Measurements from ENCODE around the gene FAM149A.

Gene FAM149A

GRCh38 chr4:186107947-186108346 lies 3.4 kb downstream of the FAM149A start:
- Histone ChIP-seq H3K4me2 (ENCODE audit: low read depth, low read length, poor library complexity, severe bottlenecking) (no peak overlapping the region), H3K4me3 (ENCODE audit: low read length, poor library complexity, severe bottlenecking) (no peak overlapping the region), H4K20me1 (ENCODE audit: insufficient read depth, low read length, poor library complexity, severe bottlenecking) (no peaks in the 10 kb centered on the region), H3K27me3 (ENCODE audit: insufficient read depth, low read length, poor library complexity, severe bottlenecking) (no peaks in the 10 kb centered on the region), H3K9me3 (ENCODE audit: insufficient read depth, low read depth, low read length) (no peaks in the 10 kb centered on the region), H3K9ac (ENCODE audit: low read depth, low read length, poor library complexity, severe bottlenecking) (no peak overlapping the region), H3K79me2 (ENCODE audit: insufficient read depth, low read length) (no peaks in the 10 kb centered on the region), H3K9me2 (replicated peaks; ENCODE audit: low read depth, low read length) (no peaks in the 10 kb centered on the region), H3F3A (ENCODE audit: low read depth) (no peaks in the 10 kb centered on the region), H2AFZ (ENCODE audit: low read length) (no peak overlapping the region), H3K4me1 (ENCODE audit: insufficient read depth, low read length, poor library complexity, severe bottlenecking) (no peaks in the 10 kb centered on the region), H3K36me3 (ENCODE audit: insufficient read depth, low read length) (no peaks in the 10 kb centered on the region)
- TF ChIP-seq CTCF (conservative IDR thresholded peaks at IDR 0.05; ENCODE audit: low read length) (no peak), EZH2phosphoT487 (IDR thresholded peaks at IDR 0.05; ENCODE audit: borderline replicate concordance) (no peak)

GRCh38 chr4:186108391-186108790 lies 3.9 kb downstream of the FAM149A start:
- no peak overlapping the region for H3K9ac ChIP-seq (ENCODE audit: low read depth, low read length, poor library complexity, severe bottlenecking)
- TF ChIP-seq CTCF (conservative IDR thresholded peaks at IDR 0.05; ENCODE audit: low read length) (no peak), EZH2phosphoT487 (IDR thresholded peaks at IDR 0.05; ENCODE audit: borderline replicate concordance) (no peak)
- H2AFZ ChIP-seq (ENCODE audit: low read length) = no peak overlapping the region
- H3K36me3 ChIP-seq (ENCODE audit: insufficient read depth, low read length) = no peaks in the 10 kb centered on the region
- no peaks in the 10 kb centered on the region for H3K4me1 ChIP-seq (ENCODE audit: insufficient read depth, low read length, poor library complexity, severe bottlenecking)
- H4K20me1 ChIP-seq (ENCODE audit: insufficient read depth, low read length, poor library complexity, severe bottlenecking) = no peaks in the 10 kb centered on the region
- no peaks in the 10 kb centered on the region for H3K9me3 ChIP-seq (ENCODE audit: insufficient read depth, low read depth, low read length)
- no peaks in the 10 kb centered on the region for H3F3A ChIP-seq (ENCODE audit: low read depth)
- no peak overlapping the region for H3K4me2 ChIP-seq (ENCODE audit: low read depth, low read length, poor library complexity, severe bottlenecking)
- H3K79me2 ChIP-seq (ENCODE audit: insufficient read depth, low read length) = no peaks in the 10 kb centered on the region
- no peaks in the 10 kb centered on the region for H3K9me2 ChIP-seq (replicated peaks; ENCODE audit: low read depth, low read length)
- H3K27me3 ChIP-seq (ENCODE audit: insufficient read depth, low read length, poor library complexity, severe bottlenecking) = no peaks in the 10 kb centered on the region
- no peak overlapping the region for H3K4me3 ChIP-seq (ENCODE audit: low read length, poor library complexity, severe bottlenecking)

- Histone ChIP-seq H3K9me2 (replicated peaks; ENCODE audit: low read depth, low read length) (no peaks in the 10 kb centered on the region), H3F3A (ENCODE audit: low read depth) (no peaks in the 10 kb centered on the region), H3K4me3 (ENCODE audit: low read length, poor library complexity, severe bottlenecking) (no peak overlapping the region), H3K4me2 (ENCODE audit: low read depth, low read length, poor library complexity, severe bottlenecking) (no peak overlapping the region), H3K79me2 (ENCODE audit: insufficient read depth, low read length) (no peaks in the 10 kb centered on the region), H3K9ac (ENCODE audit: low read depth, low read length, poor library complexity, severe bottlenecking) (no peak overlapping the region), H3K27me3 (ENCODE audit: insufficient read depth, low read length, poor library complexity, severe bottlenecking) (no peaks in the 10 kb centered on the region), H3K36me3 (ENCODE audit: insufficient read depth, low read length) (no peaks in the 10 kb centered on the region), H3K4me1 (ENCODE audit: insufficient read depth, low read length, poor library complexity, severe bottlenecking) (no peaks in the 10 kb centered on the region), H4K20me1 (ENCODE audit: insufficient read depth, low read length, poor library complexity, severe bottlenecking) (no peaks in the 10 kb centered on the region), H3K9me3 (ENCODE audit: insufficient read depth, low read depth, low read length) (no peaks in the 10 kb centered on the region), H2AFZ (ENCODE audit: low read length) (no peak overlapping the region)
- TF ChIP-seq EZH2phosphoT487 (IDR thresholded peaks at IDR 0.05; ENCODE audit: borderline replicate concordance) (no peak), CTCF (conservative IDR thresholded peaks at IDR 0.05; ENCODE audit: low read length) (no peak)
These were observed 4.7 kb downstream of the FAM149A start for GRCh38 chr4:186109245-186109644.

Data from Loucy (cell line).